IPS-20b (cell line): Measurements from ENCODE around the gene CAMSAP1.
"Not testable (repeated sequence)": the region's sequence is repeated elsewhere in the genome, so short reads cannot be mapped to it uniquely, and the experiment has no call there.

Experiments used
- H3K27ac ChIP-seq: one replicate; pipeline ENCODE4 v1.5.1; 2013; ENCODE audit warnings: low read length
- H3K27me3 ChIP-seq: 2 replicates; pipeline ENCODE4 v1.6.1; 2013; ENCODE audit warnings: mild to moderate bottlenecking, low read length, inconsistent platforms; ENCODE audit not compliant: insufficient read depth
- H3K36me3 ChIP-seq: 2 replicates; pipeline ENCODE4 v1.6.1; 2013; ENCODE audit warnings: low read depth, mild to moderate bottlenecking, inconsistent platforms, low read length, moderate library complexity; ENCODE audit not compliant: insufficient read depth
- H3K4me1 ChIP-seq: 2 replicates; pipeline ENCODE4 v1.6.1; 2013; ENCODE audit warnings: mild to moderate bottlenecking, control low read depth, inconsistent platforms, low read length, moderate library complexity; ENCODE audit not compliant: insufficient read depth
- H3K4me3 ChIP-seq: 2 replicates; pipeline ENCODE4 v1.5.1; 2013; ENCODE audit warnings: mild to moderate bottlenecking, low read length, inconsistent platforms
- H3K9ac ChIP-seq: 2 replicates; pipeline ENCODE4 v1.6.1; 2013; ENCODE audit warnings: low read depth, mild to moderate bottlenecking, inconsistent platforms, low read length, moderate library complexity
- H3K9me3 ChIP-seq: 2 replicates; pipeline ENCODE4 v1.6.1; 2013; ENCODE audit warnings: mild to moderate bottlenecking, low read depth, low read length, inconsistent platforms; ENCODE audit not compliant: insufficient read depth

CAMSAP1 gene

DNA sequence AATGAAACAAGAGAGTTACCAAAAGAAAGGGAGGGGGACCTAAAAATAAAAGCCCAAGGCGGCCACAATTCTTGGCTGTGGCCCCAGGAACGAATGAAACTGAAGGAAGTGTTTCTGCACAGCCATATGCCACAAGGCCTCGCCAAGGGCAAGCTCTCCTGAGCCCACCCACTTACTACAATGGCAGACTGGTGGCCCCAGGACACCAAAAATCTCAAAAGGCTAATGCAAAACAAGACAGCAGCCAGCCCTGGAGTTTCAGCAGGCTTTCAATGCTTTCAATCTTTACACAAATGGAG is 4.0 kb downstream of the CAMSAP1 start:
- no peak overlapping the region for H3K27ac ChIP-seq
- peaks cover 13% of the 10 kb centered on the region; the same call in 1 of the 2 replicates for H3K4me1 ChIP-seq
- H3K9me3 ChIP-seq: 0 out of 2 replicates have a peak, but pooled peaks cover 6% of the 10 kb centered on the region
- peak overlapping the region; percentile 44 for H3K9ac ChIP-seq
- H3K4me3 ChIP-seq: peak overlapping the region; percentile 45
- peaks cover 3% of the 10 kb centered on the region; the same call in 1 of the 2 replicates for H3K27me3 ChIP-seq
- peaks cover 15% of the 10 kb centered on the region for H3K36me3 ChIP-seq

DNA sequence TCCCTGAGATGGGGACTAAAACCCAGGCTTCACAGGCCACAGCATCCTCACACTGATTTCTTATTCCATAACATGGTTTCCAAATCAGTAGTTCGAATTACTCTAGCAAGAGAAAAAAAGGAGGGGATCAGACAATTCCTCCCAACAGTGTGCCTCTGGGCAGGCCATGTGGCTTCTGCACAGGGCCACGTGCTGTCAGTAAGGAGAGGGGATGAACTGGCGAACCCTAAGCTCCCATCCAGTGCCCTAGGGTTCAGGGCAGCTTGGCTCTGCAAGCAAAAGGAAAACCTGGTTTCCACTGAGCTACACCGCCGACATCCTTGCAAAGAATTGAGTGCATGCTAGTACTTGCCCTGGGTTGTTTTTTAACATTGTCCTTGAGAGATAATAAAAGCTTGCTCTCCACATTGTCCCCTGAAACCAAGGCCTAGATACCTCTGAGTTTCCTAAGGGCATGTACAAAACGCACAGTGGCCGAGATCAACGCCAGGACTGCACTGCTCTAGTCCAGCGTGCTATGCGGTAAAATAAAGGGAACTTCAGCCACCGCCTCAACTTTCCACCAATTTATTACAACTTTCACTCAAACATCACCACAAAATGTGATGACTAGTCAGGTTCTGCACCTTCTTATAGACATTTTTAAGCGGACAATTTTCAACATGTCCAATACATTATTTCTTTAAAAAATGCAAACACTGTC is 4.5 kb downstream of the CAMSAP1 start:
- 0 out of 2 replicates have a peak, but pooled peaks cover 6% of the 10 kb centered on the region for H3K9me3 ChIP-seq
- peak overlapping the region; percentile 45; the same call in 1 of the 2 replicates for H3K4me3 ChIP-seq
- no peak overlapping the region for H3K27ac ChIP-seq

DNA sequence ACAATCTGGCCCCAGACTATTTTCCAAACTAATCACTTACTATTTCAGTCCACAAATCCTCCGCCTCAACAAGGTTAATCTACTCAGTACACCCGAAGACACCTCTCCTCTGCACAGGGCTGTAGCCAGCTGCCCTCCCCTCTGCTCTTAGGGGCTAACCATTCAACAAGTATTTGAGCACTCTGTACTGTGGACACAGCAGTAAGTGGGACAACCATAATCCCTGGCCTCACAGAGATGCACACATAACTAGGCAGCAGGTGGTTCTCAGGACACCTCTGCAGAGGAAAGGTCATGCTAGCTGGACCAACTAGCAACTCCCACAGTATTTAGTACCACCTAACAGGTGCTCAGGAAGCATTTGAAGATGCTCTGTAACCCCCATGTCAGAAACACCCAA is 5.5 kb downstream of the CAMSAP1 start:
- Histone ChIP-seq H3K4me1 (peaks cover 13% of the 10 kb centered on the region; the same call in 1 of the 2 replicates), H3K27me3 (no peaks in the 10 kb centered on the region), H3K9me3 (0 out of 2 replicates have a peak, but pooled peaks cover 6% of the 10 kb centered on the region), H3K9ac (no peak overlapping the region), H3K4me3 (no peak overlapping the region), H3K36me3 (peaks cover 15% of the 10 kb centered on the region), H3K27ac (no peak overlapping the region)

More for the DNA sequence above, 4.5 kb downstream of the CAMSAP1 start:
- Histone ChIP-seq H3K36me3 (peaks cover 15% of the 10 kb centered on the region), H3K27me3 (no peaks in the 10 kb centered on the region), H3K9ac (peak overlapping the region; percentile 44; the same call in 1 of the 2 replicates), H3K4me1 (peaks cover 13% of the 10 kb centered on the region; the same call in 1 of the 2 replicates)

DNA sequence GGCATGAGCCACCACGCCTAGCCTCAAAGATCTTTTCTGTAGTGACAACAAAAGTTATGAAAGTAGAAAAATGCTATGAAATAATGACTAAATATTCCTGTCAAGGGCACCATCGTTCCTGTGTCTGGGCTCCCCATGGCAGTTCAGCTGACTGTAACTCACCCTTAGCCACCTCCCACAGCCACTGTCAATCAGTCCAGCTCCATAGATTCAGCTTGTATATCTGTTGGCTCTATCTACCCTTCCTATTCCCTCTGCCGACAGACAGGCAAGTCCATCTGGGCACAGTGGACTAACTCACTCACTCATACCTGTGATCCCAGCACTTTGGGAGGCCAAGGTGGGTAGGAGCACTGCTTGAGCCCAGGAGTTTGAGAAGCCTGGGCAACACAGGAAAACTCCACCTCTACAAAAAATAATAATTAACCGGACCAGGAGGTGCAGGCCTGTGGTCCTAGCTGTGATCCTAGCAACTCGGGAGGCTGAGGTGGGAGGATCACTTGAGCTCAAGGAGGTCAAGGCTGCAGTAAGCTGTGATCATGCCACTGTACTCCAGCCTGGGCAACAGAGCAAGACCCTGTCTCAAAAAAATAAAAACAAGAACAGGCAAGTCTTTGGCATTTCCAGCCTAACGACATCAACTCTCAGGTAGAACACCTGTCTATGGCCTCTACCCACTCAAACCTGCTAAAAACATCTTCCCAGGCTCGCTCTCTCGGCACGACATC is 6.2 kb downstream of the CAMSAP1 start:
- no peaks in the 10 kb centered on the region for H3K27me3 ChIP-seq
- 0 out of 2 replicates have a peak, but pooled peaks cover 6% of the 10 kb centered on the region for H3K9me3 ChIP-seq
- no peak overlapping the region for H3K9ac ChIP-seq
- H3K27ac ChIP-seq: no peak overlapping the region
- H3K4me3 ChIP-seq: no peak overlapping the region
- peaks cover 13% of the 10 kb centered on the region; the same call in 1 of the 2 replicates for H3K4me1 ChIP-seq
- H3K36me3 ChIP-seq: peaks cover 15% of the 10 kb centered on the region

DNA sequence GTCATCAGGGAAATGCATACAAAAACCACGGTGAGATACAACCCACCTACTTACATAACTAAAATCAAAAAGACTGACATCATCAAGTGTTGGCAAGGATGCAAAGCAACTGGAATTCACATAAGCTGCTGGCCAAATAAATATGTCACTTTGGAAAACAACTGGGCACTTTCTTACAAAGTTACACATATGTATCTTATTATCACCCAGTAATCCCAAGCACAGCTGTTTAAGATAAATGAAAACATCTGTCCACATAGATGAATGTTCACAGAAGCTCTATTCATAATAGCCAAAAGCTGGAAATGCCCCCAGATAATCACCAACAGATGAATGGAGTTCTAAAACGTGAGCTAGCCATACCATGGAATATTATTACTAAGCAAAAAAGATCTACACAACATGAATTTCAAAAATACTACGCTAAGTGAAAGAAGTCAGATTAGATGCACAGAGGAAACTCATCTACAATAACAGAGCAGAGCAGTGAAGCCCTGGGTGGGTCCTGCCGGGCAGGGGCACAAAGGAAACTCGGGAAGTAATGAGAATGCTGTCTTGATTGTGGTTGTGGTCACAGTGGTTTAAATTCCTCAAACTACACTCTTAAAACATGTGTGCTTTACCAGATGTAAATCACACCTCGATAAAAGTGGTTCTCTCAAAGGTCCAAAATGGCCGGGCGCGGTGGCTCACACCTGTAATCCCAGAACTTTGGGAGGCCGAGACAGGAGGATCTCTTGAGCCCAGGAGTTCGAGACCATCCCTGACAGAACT is 8.5 kb downstream of the CAMSAP1 start:
- Histone ChIP-seq H3K9ac (no peak overlapping the region), H3K4me1 (peaks cover 23% of the 10 kb centered on the region), H3K4me3 (no peak overlapping the region), H3K36me3 (peaks cover 9% of the 10 kb centered on the region; the same call in 1 of the 2 replicates), H3K27me3 (no peaks in the 10 kb centered on the region), H3K9me3 (0 out of 2 replicates have a peak, but pooled peaks cover 6% of the 10 kb centered on the region), H3K27ac (no peak overlapping the region)

DNA sequence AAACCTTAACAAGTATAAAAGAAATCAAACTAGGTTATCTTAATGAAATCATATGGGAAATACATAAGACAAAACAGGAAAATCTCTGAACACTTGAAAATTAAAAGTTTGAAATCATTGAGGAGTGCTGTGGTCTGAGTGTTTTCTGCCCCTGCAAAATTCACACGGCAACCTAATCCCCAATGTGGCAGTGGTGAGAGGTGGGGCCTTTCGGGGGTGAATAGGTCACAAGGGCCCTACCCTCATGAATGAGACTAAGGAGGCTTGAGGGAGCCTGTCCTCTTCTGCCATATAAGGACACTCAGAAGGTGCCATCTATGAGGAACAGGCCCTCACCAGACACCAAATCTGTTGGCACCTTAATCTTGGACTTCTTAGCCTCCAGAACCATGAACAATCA is 10.7 kb downstream of the CAMSAP1 start:
- no peaks in the 10 kb centered on the region for H3K36me3 ChIP-seq
- no peak overlapping the region for H3K4me3 ChIP-seq
- H3K9ac ChIP-seq: no peak overlapping the region
- H3K27me3 ChIP-seq: no peaks in the 10 kb centered on the region
- peaks cover 18% of the 10 kb centered on the region for H3K4me1 ChIP-seq
- H3K27ac ChIP-seq: no peak overlapping the region
- 0 out of 2 replicates have a peak, but pooled peaks cover 6% of the 10 kb centered on the region for H3K9me3 ChIP-seq

DNA sequence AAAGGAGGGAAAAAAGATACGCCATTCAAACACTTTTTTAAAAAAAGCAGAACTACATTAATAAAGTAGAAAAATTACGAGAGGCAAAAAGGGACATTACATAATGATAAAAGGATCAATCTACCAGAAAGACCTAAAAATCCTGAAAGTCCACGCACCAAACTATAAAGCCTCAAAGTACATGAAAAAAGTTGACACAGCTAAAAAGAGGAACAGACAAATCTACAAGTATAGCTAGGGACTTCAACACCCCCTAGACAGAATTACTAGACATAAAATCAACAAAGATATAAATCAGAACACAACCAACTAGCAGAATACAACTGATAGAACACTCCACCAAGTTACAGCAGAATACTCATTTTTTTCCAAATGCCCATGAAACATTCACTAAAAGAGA is 11.1 kb downstream of the CAMSAP1 start:
- Histone ChIP-seq H3K9ac (no peak overlapping the region), H3K4me1 (peaks cover 22% of the 10 kb centered on the region), H3K27me3 (no peaks in the 10 kb centered on the region), H3K27ac (no peak overlapping the region), H3K4me3 (no peak overlapping the region), H3K9me3 (0 out of 2 replicates have a peak, but pooled peaks cover 6% of the 10 kb centered on the region), H3K36me3 (no peaks in the 10 kb centered on the region)

DNA sequence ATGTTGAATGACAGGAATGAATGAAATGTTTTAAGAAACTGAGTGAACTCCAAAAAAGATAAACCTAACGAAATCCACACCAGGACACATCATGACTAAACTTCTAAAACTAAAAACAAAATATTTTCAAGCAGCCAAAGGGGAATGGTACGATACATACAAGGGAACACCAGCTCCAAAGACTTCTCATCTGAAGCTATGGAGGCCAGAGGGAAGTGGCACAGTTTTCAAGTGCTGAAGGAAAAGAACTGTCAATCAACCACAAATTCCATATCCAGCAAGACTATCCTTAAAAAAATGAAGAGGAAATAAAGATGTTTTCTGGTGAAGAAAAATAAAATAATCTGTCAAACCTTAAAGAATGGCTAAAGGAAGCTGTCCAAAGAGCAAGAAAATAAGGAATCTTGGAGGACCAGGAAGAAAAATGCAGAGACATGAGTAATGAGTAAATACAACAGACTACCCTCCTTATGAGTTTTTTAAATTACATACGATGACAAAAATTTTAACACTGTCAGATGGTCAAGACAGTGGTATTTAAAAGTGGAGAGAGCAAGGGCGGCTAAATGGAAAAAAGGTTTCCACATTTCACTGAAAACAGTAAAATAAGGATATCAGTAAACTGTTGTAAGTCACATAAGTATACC is 12.0 kb downstream of the CAMSAP1 start:
- H3K4me3 ChIP-seq: no peak overlapping the region
- H3K4me1 ChIP-seq: peaks cover 27% of the 10 kb centered on the region
- H3K27me3 ChIP-seq: no peaks in the 10 kb centered on the region
- 0 out of 2 replicates have a peak, but pooled peaks cover 6% of the 10 kb centered on the region for H3K9me3 ChIP-seq
- H3K36me3 ChIP-seq: no peaks in the 10 kb centered on the region
- no peak overlapping the region for H3K27ac ChIP-seq
- H3K9ac ChIP-seq: no peak overlapping the region

DNA sequence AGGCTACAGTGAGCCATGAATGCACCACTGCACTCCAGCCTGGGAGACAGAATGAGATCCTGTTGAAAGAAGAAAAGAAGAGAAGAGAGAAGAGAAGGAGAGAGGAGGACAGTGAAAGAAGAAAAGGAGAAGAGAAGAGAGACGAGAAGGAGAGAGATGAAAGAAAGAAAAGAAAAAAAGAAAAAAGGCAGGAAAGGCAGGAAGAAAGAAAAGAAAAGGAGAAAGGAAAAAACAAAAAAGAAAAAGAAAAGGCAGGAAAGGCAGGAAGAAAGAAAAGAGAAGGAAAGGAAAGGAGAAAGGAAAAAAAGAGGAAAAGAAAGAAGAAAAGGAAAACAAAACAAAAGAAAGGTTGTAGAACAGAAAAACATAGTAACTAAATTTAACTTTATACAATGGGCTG is 14.2 kb downstream of the CAMSAP1 start:
- Histone ChIP-seq H3K9ac (no peak overlapping the region), H3K4me1 (peaks cover 39% of the 10 kb centered on the region), H3K4me3 (no peak overlapping the region), H3K9me3 (no peaks in the 10 kb centered on the region), H3K36me3 (no peaks in the 10 kb centered on the region), H3K27me3 (no peaks in the 10 kb centered on the region), H3K27ac (no peak overlapping the region)

DNA sequence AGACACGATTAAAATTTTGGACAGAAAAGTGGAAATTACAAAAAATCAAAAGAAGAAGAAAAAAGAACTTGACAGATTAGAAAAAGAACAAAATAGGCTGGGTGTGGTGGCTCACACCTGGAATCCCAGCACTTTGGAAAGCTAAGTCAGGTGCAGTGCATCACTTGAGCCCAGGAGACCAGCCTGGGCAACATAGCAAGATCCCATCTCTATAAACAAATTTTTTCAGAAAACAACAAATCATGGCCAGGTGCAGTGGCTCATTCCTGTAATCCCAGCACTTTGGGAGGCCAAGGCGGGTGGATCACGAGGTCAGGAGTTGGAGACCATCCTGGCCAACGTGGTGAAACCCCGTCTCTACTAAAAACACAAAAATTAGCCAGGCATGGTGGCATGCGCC is 15.0 kb downstream of the CAMSAP1 start:
- H3K36me3 ChIP-seq, H3K27ac ChIP-seq, H3K4me3 ChIP-seq, H3K9ac ChIP-seq, H3K9me3 ChIP-seq, H3K27me3 ChIP-seq: not testable (repeated sequence)
- H3K4me1 ChIP-seq: peaks cover 43% of the 10 kb centered on the region

DNA sequence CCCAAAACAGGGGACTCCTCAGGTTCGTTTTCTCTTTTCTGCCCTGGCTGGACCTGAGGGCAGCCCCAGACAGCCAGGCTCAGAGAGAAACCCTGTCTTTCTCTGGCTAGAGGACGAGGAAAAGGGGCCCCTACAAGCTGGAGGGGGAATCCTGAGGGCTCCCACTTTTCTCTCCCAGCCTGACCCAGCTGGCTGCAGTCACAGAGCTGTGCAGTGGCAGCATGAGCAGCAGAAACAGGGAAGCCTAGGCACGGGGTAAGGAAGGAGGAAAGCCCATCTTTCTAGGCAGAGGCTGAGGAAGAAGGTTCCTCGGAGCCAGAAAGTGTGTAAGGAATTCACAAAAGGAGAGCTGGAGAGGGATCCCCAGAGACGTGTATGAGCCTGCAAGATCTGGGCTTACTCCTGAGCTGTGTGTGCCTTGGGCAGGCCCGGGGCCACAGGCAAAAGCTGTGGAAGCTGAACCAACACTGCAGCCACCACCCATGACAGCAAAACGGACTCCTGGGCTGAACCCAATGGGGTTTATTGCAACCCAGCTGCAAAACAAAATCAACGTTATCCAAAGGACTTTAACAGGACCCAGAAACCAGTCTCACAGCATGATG is 16.2 kb downstream of the CAMSAP1 start:
- H3K27me3 ChIP-seq: no peaks in the 10 kb centered on the region
- no peaks in the 10 kb centered on the region for H3K9me3 ChIP-seq
- no peak overlapping the region for H3K4me3 ChIP-seq
- peaks cover 46% of the 10 kb centered on the region for H3K4me1 ChIP-seq
- H3K36me3 ChIP-seq: no peaks in the 10 kb centered on the region
- H3K9ac ChIP-seq: no peak overlapping the region
- peak overlapping the region; percentile 41 for H3K27ac ChIP-seq
